PFSK-1 (cell line): Measurements from ENCODE around the gene PML.

Experiments
- FOXP2 ChIP-seq: optimal IDR thresholded peaks from 2 replicates; pipeline ENCODE3; 2011; ENCODE audit warnings: borderline replicate concordance, control low read depth, inconsistent platforms; ENCODE audit not compliant: insufficient read depth; ENCODE audit errors: extremely low read length, extremely low read depth
- POLR2AphosphoS5 ChIP-seq: IDR thresholded peaks from 2 replicates; pipeline ENCODE4 v1.6.1; 2012; ENCODE audit warnings: low read depth, mild to moderate bottlenecking, control low read depth, low read length, moderate library complexity
- REST ChIP-seq, 2 experiments: IDR thresholded peaks; 2 replicates each; pipeline versions ENCODE4 v1.6.1 to v1.8.0; 2011 to 2012; ENCODE audit warnings: low read depth in 2 of 2, low read length in 2 of 2, control low read depth in 1 of 2, inconsistent platforms in 1 of 2, mild to moderate bottlenecking in 1 of 2, moderate library complexity in 1 of 2; ENCODE audit not compliant: insufficient read depth in 1 of 2
- SIN3A ChIP-seq: IDR thresholded peaks from 2 replicates; pipeline ENCODE4 v1.6.1; 2012; ENCODE audit warnings: mild to moderate bottlenecking, low read length, moderate library complexity, borderline replicate concordance; ENCODE audit not compliant: insufficient read depth
- TAF1 ChIP-seq: IDR thresholded peaks from 2 replicates; pipeline ENCODE4 v1.6.1; 2012; ENCODE audit warnings: low read length, control low read depth, borderline replicate concordance; ENCODE audit not compliant: insufficient read depth

GRCh38 chr15:73945130-73945508 lies 49.4 kb upstream of the PML start:
- no peak for TF ChIP-seq REST (IDR thresholded peaks at IDR 0.05; ENCODE audit: insufficient read depth in 1 of 2, low read depth in 2 of 2, low read length in 2 of 2)
- no peak for TF ChIP-seq TAF1
- TF ChIP-seq POLR2AphosphoS5, result no peak
- TF ChIP-seq SIN3A, result no peak
- TF ChIP-seq FOXP2, result no peak
